ENCODE data around the gene PAQR7. TPM values are rescaled to one million over a fixed set of nuclear protein-coding genes. Genes with fewer than 3 reads are reported as not detected.

The PAQR7 gene
- total and polyA plus RNA-seq, 4 donors: 4.2 to 12.1 (median 6.6) TPM

GRCh38 chr1:25867210-25867991 lies 8.1 kb downstream of the PAQR7 start:
- Histone ChIP-seq H3K27me3 (ENCODE audit: control insufficient read depth in 3 of 3, insufficient read depth in 3 of 3, low read length in 2 of 3) (no peaks in the 10 kb centered on the region), H3K27ac (ENCODE audit: low read depth in 1 of 2, low read length in 1 of 2) (peak overlapping the region in 1 of 2 donors; percentile 61), H3K4me1 (ENCODE audit: control insufficient read depth in 5 of 5, insufficient read depth in 5 of 5, low read length in 5 of 5) (peaks cover 0 to 10% (median 6%) of the 10 kb centered on the region in 5 donors), H3K9me3 (ENCODE audit: control insufficient read depth in 4 of 4, insufficient read depth in 3 of 4, low read length in 3 of 4) (no peaks in the 10 kb centered on the region), H3K4me3 (no peak overlapping the region), H3K36me3 (ENCODE audit: control insufficient read depth in 4 of 4, insufficient read depth in 4 of 4, low read length in 4 of 4) (peaks cover 0 to 8% (median 7%) of the 10 kb centered on the region in 4 donors), H3K9ac (ENCODE audit: insufficient read depth in 1 of 2, low read length in 2 of 2) (no peak overlapping the region)
- ATAC-seq (ENCODE audit: insufficient read depth, low FRiP score): no peak
- no peak for TF ChIP-seq CTCF (IDR thresholded peaks at IDR 0.05; ENCODE audit: control extremely low read depth, extremely low read depth)
- 63 to 72% methylated on average over 9 of the region's 9 CpGs for WGBS, 2 donors
- DNase-seq: peak; percentile 51 to 58 (median 53)

GRCh38 chr1:25866288-25866687 lies 9.2 kb downstream of the PAQR7 start:
- no peak for TF ChIP-seq CTCF (IDR thresholded peaks at IDR 0.05; ENCODE audit: control extremely low read depth, extremely low read depth)
- no peak overlapping the region for H3K4me3 ChIP-seq
- no peaks in the 10 kb centered on the region for H3K9me3 ChIP-seq (ENCODE audit: control insufficient read depth in 4 of 4, insufficient read depth in 3 of 4, low read length in 3 of 4)
- H3K4me1 ChIP-seq (ENCODE audit: control insufficient read depth in 5 of 5, insufficient read depth in 5 of 5, low read length in 5 of 5): peaks cover 0 to 4% (median 2%) of the 10 kb centered on the region in 5 donors
- 82 to 92% methylated on average over 1 of the region's 1 CpG for WGBS, 2 donors
- H3K9ac ChIP-seq (ENCODE audit: insufficient read depth in 1 of 2, low read length in 2 of 2): no peak overlapping the region
- no peaks in the 10 kb centered on the region for H3K27me3 ChIP-seq (ENCODE audit: control insufficient read depth in 3 of 3, insufficient read depth in 3 of 3, low read length in 2 of 3)
- ATAC-seq (ENCODE audit: insufficient read depth, low FRiP score) (no peak), DNase-seq (no peak)
- no peak overlapping the region for H3K27ac ChIP-seq (ENCODE audit: low read depth in 1 of 2, low read length in 1 of 2)
- peaks cover 0 to 10% (median 8%) of the 10 kb centered on the region in 4 donors for H3K36me3 ChIP-seq (ENCODE audit: control insufficient read depth in 4 of 4, insufficient read depth in 4 of 4, low read length in 4 of 4)

GRCh38 chr1:25864434-25864833 lies 11.1 kb downstream of the PAQR7 start:
- ATAC-seq (ENCODE audit: insufficient read depth, low FRiP score) (no peak), DNase-seq (no peak)
- no peak overlapping the region for H3K4me3 ChIP-seq
- no peaks in the 10 kb centered on the region for H3K9me3 ChIP-seq (ENCODE audit: control insufficient read depth in 4 of 4, insufficient read depth in 3 of 4, low read length in 3 of 4)
- WGBS, 2 donors: 75 to 76% methylated on average over 3 of the region's 3 CpGs
- H3K9ac ChIP-seq (ENCODE audit: insufficient read depth in 1 of 2, low read length in 2 of 2): no peak overlapping the region
- no peaks in the 10 kb centered on the region for H3K27me3 ChIP-seq (ENCODE audit: control insufficient read depth in 3 of 3, insufficient read depth in 3 of 3, low read length in 2 of 3)
- no peak for TF ChIP-seq CTCF (IDR thresholded peaks at IDR 0.05; ENCODE audit: control extremely low read depth, extremely low read depth)
- H3K27ac ChIP-seq (ENCODE audit: low read depth in 1 of 2, low read length in 1 of 2): no peak overlapping the region
- peaks cover 0 to 10% (median 4%) of the 10 kb centered on the region in 4 donors for H3K36me3 ChIP-seq (ENCODE audit: control insufficient read depth in 4 of 4, insufficient read depth in 4 of 4, low read length in 4 of 4)
- peaks cover 0 to 2% (median 0%) of the 10 kb centered on the region in 5 donors for H3K4me1 ChIP-seq (ENCODE audit: control insufficient read depth in 5 of 5, insufficient read depth in 5 of 5, low read length in 5 of 5)
